ENCODE results near the gene B3GAT2.

B3GAT2 gene

DNA sequence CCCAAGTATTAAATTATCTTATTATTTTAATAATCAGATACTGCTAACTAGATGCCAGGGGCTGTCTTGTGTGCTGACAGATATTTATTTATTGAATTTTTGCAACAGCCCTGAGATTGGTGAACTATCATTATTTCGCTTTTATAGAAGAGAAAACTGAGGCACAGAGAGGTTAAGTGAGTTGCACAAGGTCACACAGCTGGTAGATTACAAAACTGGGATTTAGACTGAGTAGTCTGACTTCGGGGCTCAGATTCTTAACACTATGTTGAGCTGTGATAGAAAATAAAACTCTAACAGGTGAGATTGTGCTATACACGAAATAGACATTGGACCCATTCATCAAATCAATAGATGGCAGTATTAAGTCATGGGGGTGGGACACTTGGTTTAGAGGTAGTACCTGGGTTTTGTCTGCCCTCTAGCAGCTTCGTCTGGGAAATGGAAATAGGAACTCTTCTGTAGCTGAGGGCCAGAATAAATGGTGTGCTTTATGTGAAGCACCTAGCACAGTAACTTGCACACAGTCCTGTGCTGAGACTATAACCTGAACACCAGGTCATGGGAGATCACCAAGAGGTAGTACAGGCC lies 113.4 kb downstream of the B3GAT2 start:
- DNase-seq (ENCODE audit: low read depth) = no peak

DNA sequence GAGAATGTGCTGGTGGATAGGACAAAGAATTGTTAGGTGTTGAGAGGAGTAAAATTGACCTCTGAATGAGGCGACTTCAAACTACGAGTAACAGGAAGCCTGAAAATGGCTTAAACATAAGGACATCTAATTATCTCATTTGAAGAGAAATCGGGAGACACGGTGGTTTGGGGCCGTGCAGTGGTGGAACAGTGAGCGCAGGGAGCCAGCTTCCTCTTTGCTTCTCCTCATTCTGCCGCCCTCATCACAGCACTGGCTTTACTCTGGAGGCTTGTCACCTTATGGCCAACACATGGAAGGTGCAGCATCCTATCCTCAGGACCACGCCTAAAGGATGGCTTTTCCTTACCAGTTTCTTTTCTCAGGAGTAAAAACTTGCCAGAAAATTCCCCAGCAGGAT lies 114.3 kb downstream of the B3GAT2 start:
- DNase-seq (ENCODE audit: low read depth) = no peak

- DNase-seq (ENCODE audit: low read depth) = no peak
Observed at GRCh38 chr6:70841112-70841511, 115.7 kb downstream of the B3GAT2 start.

DNA sequence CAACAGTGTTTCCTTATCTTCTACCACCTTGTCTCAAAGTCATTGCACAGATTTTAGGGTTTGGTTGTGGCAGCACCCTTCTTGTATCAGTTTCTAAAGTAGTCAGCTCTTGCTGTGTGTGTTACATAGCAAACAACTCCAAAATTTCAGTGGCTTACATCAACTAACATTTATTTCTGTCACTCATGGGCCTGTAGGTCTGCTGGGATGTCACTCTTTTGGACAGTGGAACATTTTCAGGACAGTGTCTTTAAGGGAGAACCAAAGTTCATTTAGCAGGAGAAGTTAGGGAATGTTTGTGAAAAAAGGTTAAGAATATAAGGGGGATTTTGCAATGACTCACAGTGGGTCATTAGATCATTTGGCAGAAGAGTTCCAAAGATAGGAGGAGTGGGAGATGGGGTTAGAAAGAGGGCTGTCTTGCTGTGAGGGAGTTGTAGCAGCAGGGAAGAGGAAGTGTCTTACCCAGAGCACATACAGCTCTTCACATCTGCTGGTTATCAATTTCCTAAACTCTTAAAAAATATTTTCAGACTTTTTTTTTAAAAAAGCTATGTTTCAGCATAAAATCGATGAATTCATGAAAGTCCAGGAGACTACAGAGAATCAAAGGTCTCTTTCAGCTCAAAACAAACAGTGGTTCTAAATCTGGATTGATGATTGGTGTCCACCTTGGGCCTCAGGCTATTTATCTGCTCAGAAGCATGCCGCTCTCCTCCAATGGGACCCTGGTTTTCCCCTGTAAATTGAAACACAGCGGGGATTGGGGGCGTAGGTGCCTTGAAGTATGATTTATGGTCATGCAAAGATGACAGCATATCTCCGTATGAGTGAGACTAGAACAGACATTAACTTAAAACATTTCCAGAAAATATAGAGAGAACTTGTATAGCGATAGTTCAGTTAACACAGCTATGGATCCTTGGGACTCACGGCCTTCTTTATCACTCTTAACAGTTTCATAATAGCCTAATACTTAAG lies 117.3 kb downstream of the B3GAT2 start:
- DNase-seq (ENCODE audit: low read depth) = no peak

GRCh38 chr6:70838907-70839285 lies 118.0 kb downstream of the B3GAT2 start:
- no peak for DNase-seq (ENCODE audit: low read depth)

- no peak for DNase-seq (ENCODE audit: low read depth)
Observed at GRCh38 chr6:70834520-70834919, 122.3 kb downstream of the B3GAT2 start.

DNA sequence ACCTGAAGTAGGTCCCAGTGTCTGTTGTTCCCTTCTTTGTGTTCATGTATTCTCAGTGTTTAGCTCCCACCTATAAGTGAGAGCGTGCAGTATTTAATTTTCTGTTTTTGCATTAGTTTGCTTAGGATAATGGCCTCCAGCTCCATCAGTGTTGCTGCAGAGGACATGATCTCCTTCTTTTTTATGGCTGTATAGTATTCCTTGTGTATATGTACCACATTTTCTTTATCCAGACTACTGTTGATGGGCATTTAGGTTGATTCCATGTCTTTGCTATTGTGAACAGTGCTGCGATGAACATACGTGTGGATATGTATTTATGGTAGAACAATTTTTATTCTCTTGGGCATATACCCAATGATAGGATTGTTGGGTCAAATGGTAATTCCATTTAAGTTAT lies 125.4 kb downstream of the B3GAT2 start:
- no peak for DNase-seq (ENCODE audit: low read depth)

DNA sequence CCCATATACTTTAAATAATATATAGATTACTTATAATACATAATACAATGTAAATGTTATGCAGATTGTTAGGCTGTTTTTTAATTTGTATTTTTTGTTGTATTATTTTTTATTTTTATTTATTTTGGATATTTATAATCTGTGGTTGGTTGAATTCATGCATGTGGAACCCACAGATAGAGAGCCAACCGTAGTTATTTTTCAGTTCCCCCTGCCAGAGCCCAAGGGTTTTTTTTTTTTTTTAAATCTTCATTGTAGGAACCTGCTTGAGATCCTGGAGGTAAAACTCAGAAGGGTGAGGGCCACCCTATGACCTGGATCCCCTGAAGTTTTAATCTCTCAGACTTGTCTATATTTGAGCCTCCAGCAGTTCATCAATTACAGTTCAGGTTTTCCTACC lies 133.2 kb downstream of the B3GAT2 start:
- DNase-seq (ENCODE audit: low read depth) = no peak

- no peak for DNase-seq (ENCODE audit: low read depth)
Observed at GRCh38 chr6:70821751-70822150, 135.1 kb downstream of the B3GAT2 start.

DNA sequence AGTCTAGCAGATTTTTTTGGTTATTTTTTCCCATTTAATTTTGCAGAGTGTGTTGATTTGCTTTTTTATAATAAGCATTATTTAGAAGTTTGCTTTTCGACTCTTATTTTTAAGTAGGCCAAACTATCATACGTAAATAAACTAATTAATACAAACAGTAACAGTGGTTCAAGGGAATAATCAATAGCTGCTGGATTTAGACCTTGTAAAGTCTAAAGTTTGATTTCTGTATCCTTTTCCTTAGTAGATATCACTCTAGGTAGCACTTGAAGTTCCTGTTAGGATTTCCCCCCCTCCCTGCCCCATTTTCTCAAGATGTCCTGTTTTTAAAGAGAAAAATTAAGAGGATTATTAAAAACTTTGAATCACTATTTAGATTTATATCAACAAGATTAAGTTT lies 136.1 kb downstream of the B3GAT2 start:
- no peak for DNase-seq (ENCODE audit: low read depth)

DNA sequence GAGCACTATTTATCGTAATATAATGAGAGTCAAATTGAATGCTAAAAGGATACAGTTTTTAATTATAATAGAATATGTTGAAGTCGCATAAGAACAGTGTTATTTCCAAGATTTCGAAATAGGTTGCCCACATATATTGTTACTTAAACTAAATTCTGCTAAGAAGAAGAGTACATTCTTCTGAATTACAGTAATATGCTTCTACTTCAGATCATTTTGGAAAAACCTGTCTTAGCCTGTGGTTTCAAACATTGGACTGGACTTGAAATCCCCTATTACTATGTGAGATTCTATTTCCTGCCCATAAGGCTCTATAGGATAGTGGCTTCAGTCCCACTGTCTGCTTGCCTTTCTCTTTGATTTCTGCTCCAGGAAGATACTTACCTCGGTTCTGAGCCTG lies 137.2 kb downstream of the B3GAT2 start:
- no peak for DNase-seq (ENCODE audit: low read depth)

DNA sequence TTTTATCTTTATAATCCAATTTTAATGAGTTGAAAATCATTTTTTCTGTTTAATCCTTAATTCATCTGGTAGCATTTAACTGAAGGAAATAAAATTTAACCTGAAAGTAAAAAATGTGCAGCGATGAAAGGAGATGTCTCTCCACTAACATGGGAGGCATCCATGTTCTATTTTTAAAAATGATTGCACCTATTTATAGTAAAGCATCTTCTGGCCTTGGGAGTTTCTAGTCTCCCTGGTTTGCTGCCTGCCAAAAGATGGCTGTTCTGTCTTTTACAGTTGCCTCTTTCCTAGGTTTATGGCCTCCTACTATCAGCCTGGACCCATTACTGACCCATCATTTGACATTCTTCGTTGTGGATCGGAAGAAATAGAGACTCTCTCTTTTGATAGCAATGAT lies 143.0 kb downstream of the B3GAT2 start:
- no peak for DNase-seq (ENCODE audit: low read depth)

- no peak for DNase-seq (ENCODE audit: low read depth)
Observed at GRCh38 chr6:70811788-70812187, 145.1 kb downstream of the B3GAT2 start.

Measured in T-helper 22 cell (primary cell).